Colonic mucosa (tissue), 4 donors: ENCODE results near the gene PCDHA8. TPM values are rescaled to one million over a fixed set of nuclear protein-coding genes. Genes with fewer than 3 reads are reported as not detected.

Experiments used
- DNase-seq: peaks from one replicate; pipeline ENCODE4 v3.0.0-alpha.2; 2020
- H3K27ac ChIP-seq: fragments of 200-600 bp; one replicate; pipeline ENCODE4 v1.8.0; 2021
- H3K27me3 ChIP-seq: fragments of 200-600 bp; one replicate; pipeline ENCODE4 v1.8.0; 2021
- H3K36me3 ChIP-seq: fragments of 200-600 bp; one replicate; pipeline ENCODE4 v1.8.0; 2021
- H3K4me1 ChIP-seq: fragments of 200-600 bp; one replicate; pipeline ENCODE4 v1.8.0; 2021; ENCODE audit warnings: mild to moderate bottlenecking
- H3K4me3 ChIP-seq: fragments of 200-600 bp; one replicate; pipeline ENCODE4 v1.8.0; 2021
- H3K9ac ChIP-seq, 2 donors: one replicate each; pipeline ENCODE4 v1.7.0; 2013; ENCODE audit warnings: control low read depth in 2 of 2, low read depth in 2 of 2, low read length in 2 of 2
- H3K9me3 ChIP-seq: fragments of 200-600 bp; one replicate; pipeline ENCODE4 v1.8.0; 2021
- intact Hi-C: fragments of 100-400 bp; cut with DNase I; formaldehyde crosslinking; loops from one replicate; pipeline ENCODE4 v1.14.1; 2022
- total RNA-seq, 2 donors: library from RNA; stranded (reverse); fragmentation: NEBNext Ultra II Directional in 1 of 2; extraction: Animal tissue kit (Norgen Biotek cat#: 25700) in 1 of 2; gene quantifications; one replicate each; pipeline ENCODE4 v1.2.1, GENCODE V29; 2021
- TF ChIP-seq, protein P1 (sequence below): fragments of 200-600 bp; IDR thresholded peaks from one replicate; pipeline ENCODE4 v1.8.0; 2022; ENCODE audit warnings: antibody characterized with exemption, mild to moderate bottlenecking
- donor health status: healthy.
- donor health status: DM: no; HTN: no; CAD: no.
- donor health status: DM: no; HTN: no; CAD: no.

Gene PCDHA8
- total RNA-seq, 2 donors from 2014 or later = 0.10 TPM; not detected in 1

DNA sequence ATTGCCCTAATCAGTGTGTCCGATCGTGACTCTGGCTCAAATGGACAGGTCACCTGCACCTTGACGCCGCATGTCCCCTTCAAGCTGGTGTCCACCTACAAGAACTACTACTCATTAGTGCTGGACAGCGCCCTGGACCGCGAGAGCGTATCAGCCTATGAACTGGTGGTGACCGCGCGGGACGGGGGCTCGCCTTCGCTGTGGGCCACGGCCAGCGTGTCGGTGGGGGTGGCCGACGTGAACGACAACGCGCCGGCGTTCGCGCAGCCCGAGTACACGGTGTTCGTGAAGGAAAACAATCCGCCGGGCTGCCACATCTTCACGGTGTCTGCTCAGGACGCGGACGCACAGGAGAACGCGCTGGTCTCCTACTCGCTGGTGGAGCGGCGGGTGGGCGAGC lies 42.4 kb downstream of the PCDHA8 start:
- Histone ChIP-seq H3K36me3 (no peaks in the 10 kb centered on the region), H3K27ac (no peak overlapping the region), H3K4me1 (no peaks in the 10 kb centered on the region), H3K27me3 (no peaks in the 10 kb centered on the region), H3K4me3 (no peak overlapping the region), H3K9me3 (no peaks in the 10 kb centered on the region), H3K9ac (no peak overlapping the region)
- intact Hi-C loops = no loop called here
- TF ChIP-seq, protein P1, sequence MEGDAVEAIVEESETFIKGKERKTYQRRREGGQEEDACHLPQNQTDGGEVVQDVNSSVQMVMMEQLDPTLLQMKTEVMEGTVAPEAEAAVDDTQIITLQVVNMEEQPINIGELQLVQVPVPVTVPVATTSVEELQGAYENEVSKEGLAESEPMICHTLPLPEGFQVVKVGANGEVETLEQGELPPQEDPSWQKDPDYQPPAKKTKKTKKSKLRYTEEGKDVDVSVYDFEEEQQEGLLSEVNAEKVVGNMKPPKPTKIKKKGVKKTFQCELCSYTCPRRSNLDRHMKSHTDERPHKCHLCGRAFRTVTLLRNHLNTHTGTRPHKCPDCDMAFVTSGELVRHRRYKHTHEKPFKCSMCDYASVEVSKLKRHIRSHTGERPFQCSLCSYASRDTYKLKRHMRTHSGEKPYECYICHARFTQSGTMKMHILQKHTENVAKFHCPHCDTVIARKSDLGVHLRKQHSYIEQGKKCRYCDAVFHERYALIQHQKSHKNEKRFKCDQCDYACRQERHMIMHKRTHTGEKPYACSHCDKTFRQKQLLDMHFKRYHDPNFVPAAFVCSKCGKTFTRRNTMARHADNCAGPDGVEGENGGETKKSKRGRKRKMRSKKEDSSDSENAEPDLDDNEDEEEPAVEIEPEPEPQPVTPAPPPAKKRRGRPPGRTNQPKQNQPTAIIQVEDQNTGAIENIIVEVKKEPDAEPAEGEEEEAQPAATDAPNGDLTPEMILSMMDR = no peak
- no peak for DNase-seq

DNA sequence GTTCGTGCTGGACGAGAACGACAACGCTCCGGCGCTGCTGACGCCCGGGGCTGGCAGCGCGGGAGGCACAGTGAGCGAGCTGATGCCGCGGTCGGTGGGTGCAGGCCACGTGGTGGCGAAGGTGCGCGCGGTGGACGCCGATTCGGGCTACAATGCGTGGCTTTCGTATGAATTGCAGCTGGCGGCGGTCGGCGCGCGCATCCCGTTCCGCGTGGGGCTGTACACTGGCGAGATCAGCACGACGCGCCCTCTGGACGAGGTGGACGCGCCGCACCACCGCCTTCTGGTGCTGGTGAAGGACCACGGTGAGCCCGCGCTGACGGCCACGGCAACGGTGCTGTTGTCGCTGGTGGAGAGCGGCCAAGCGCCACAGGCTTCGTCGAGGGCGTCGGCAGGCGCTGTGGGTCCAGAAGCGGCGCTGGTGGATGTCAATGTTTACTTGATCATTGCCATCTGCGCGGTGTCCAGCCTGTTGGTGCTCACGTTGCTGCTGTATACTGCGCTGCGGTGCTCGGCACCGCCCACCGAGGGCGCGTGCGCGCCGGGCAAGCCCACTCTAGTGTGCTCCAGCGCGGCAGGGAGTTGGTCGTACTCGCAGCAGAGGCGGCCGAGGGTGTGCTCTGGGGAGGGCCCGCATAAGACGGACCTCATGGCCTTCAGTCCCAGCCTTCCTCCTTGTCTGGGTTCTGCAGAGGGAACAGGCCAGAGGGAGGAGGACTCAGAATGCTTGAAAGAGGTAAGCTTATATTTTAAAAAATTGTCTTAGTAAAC lies 43.1 kb downstream of the PCDHA8 start:
- no peaks in the 10 kb centered on the region for H3K27me3 ChIP-seq
- no peak for DNase-seq

More for the DNA sequence above, 43.1 kb downstream of the PCDHA8 start:
- no peaks in the 10 kb centered on the region for H3K4me1 ChIP-seq
- H3K9me3 ChIP-seq = no peaks in the 10 kb centered on the region
- no peak overlapping the region for H3K4me3 ChIP-seq
- H3K27ac ChIP-seq = no peak overlapping the region
- no peaks in the 10 kb centered on the region for H3K36me3 ChIP-seq
- H3K9ac ChIP-seq = no peak overlapping the region
- intact Hi-C loops = no loop called here
- TF ChIP-seq, protein P1 = no peak

Other genes starting within 250 kb of the PCDHA8 start
- gene CD14, start 208.0 kb upstream of the PCDHA8 start, total RNA-seq = 10 to 100 TPM; 28.2 to 48.3 TPM
- 10 to 100 TPM in 1 of 2 donors, 1 to 10 TPM in 1; 8.7 to 18.9 TPM for gene TMCO6, start 201.7 kb upstream of the PCDHA8 start, total RNA-seq
- 100 to 1,000 TPM in 1 of 2 donors, 10 to 100 TPM in 1; 85.4 to 101 TPM for gene NDUFA2, start 193.6 kb upstream of the PCDHA8 start, total RNA-seq
- 10 to 100 TPM; 70.4 to 71.6 TPM for gene IK, start 193.4 kb upstream of the PCDHA8 start, total RNA-seq
- 10 to 100 TPM; 28.7 to 47.8 TPM for gene WDR55, start 176.3 kb upstream of the PCDHA8 start, total RNA-seq
- gene DND1, start 167.6 kb upstream of the PCDHA8 start, total RNA-seq = under 1 TPM; 0.16 to 0.89 TPM
- gene HARS1, start 149.8 kb upstream of the PCDHA8 start, total RNA-seq = 10 to 100 TPM; 41.0 to 66.1 TPM
- 10 to 100 TPM; 37.8 to 38.7 TPM for gene HARS2, start 149.7 kb upstream of the PCDHA8 start, total RNA-seq
- 10 to 100 TPM; 43.8 to 49.4 TPM for gene ZMAT2, start 140.7 kb upstream of the PCDHA8 start, total RNA-seq
- under 1 TPM in 1 of 2 donors, not detected in 1; 0.13 TPM for gene PCDHA1, start 55.0 kb upstream of the PCDHA8 start, total RNA-seq
- not detected for gene PCDHA2, start 46.3 kb upstream of the PCDHA8 start, total RNA-seq
- under 1 TPM in 1 of 2 donors, not detected in 1; 0.11 TPM for gene PCDHA3, start 40.1 kb upstream of the PCDHA8 start, total RNA-seq
- under 1 TPM; 0.47 to 0.58 TPM for gene PCDHA4, start 34.1 kb upstream of the PCDHA8 start, total RNA-seq
- under 1 TPM; 0.05 to 0.13 TPM for gene PCDHA5, start 19.6 kb upstream of the PCDHA8 start, total RNA-seq
- under 1 TPM; 0.11 to 0.12 TPM for gene PCDHA6, start 13.2 kb upstream of the PCDHA8 start, total RNA-seq
- under 1 TPM; 0.10 to 0.11 TPM for gene PCDHA7, start 6.9 kb upstream of the PCDHA8 start, total RNA-seq
- gene PCDHA9, start 7.2 kb downstream of the PCDHA8 start, total RNA-seq = under 1 TPM in 1 of 2 donors, not detected in 1; 0.19 TPM
- gene PCDHA10, start 14.7 kb downstream of the PCDHA8 start, total RNA-seq = under 1 TPM; 0.07 to 0.37 TPM
- gene PCDHA11, start 27.8 kb downstream of the PCDHA8 start, total RNA-seq = not detected
- gene PCDHA12, start 34.1 kb downstream of the PCDHA8 start, total RNA-seq = not detected
- under 1 TPM; 0.05 TPM for gene PCDHA13, start 40.9 kb downstream of the PCDHA8 start, total RNA-seq
- under 1 TPM; 0.10 to 0.11 TPM for gene PCDHAC1, start 85.1 kb downstream of the PCDHA8 start, total RNA-seq
- under 1 TPM; 0.05 to 0.32 TPM for gene PCDHAC2, start 125.3 kb downstream of the PCDHA8 start, total RNA-seq
- not detected for gene PCDHB1, start 210.2 kb downstream of the PCDHA8 start, total RNA-seq